Testis (tissue), 2 donors: ENCODE measurements around the gene RGS9.

Experiments used
- POLR2A ChIP-seq: fragments of 450-650 bp; IDR thresholded peaks from one replicate; pipeline ENCODE4 v1.6.1; 2017; ENCODE audit warnings: antibody characterized with exemption, mild to moderate bottlenecking, moderate library complexity
- TF ChIP-seq, protein P1 (sequence below), 3 experiments: fragments of 450-650 bp in 2 of 3; fragments of 200-600 bp in 1 of 3; sonication (generic) in 1 of 3; IDR thresholded peaks; one replicate each; pipeline ENCODE4 v1.5.1; 2016 to 2019; ENCODE audit warnings: antibody characterized with exemption in 3 of 3, mild to moderate bottlenecking in 2 of 3, moderate library complexity in 1 of 3

DNA sequence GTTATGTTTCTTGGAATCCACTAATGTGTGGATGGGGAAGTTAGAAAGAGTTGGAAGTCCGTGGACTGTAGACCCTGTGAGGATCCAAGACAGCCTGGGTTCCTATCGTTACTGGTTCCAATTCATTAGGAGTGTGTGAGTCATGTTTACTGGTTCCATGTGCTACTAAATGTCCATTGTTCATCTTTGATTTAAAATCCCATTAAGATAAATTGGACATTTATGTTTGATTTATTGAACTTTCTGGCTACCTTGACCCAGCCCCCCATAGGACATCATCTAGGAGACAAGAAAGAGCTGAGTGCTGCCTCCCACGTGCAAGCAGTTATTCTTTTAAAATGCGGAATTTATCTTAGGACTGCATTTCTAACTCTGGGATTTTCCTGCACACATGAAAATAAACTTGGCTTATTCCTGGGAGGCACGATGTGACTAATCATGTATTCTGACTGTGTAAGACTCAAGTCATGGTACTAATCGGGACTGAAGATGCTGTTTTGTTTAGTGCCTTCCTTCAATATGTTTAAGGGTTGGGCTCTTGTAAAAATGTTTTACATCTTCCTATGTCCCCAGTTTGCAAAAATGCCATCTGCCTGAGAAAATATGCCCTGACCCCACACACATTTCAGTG, 53.4 kb downstream of the RGS9 start:
- TF ChIP-seq, protein P1, sequence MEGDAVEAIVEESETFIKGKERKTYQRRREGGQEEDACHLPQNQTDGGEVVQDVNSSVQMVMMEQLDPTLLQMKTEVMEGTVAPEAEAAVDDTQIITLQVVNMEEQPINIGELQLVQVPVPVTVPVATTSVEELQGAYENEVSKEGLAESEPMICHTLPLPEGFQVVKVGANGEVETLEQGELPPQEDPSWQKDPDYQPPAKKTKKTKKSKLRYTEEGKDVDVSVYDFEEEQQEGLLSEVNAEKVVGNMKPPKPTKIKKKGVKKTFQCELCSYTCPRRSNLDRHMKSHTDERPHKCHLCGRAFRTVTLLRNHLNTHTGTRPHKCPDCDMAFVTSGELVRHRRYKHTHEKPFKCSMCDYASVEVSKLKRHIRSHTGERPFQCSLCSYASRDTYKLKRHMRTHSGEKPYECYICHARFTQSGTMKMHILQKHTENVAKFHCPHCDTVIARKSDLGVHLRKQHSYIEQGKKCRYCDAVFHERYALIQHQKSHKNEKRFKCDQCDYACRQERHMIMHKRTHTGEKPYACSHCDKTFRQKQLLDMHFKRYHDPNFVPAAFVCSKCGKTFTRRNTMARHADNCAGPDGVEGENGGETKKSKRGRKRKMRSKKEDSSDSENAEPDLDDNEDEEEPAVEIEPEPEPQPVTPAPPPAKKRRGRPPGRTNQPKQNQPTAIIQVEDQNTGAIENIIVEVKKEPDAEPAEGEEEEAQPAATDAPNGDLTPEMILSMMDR (IDR thresholded peaks at IDR 0.05), result no peak
- no peak for TF ChIP-seq POLR2A
